Liver (tissue), 9 donors: ENCODE results near the gene KHDC3L. TPM values are rescaled to one million over a fixed set of nuclear protein-coding genes. Genes with fewer than 3 reads are reported as not detected.

ENCODE experiments used
- DNase-seq: peaks from one replicate; pipeline ENCODE4 v3.0.0-alpha.2; 2017; ENCODE audit warnings: low spot score
- H3K27ac ChIP-seq, 2 donors: one replicate each; pipeline ENCODE4 v1.7.0; 2013; ENCODE audit warnings: inconsistent platforms in 2 of 2, low read length in 2 of 2, control low read depth in 1 of 2, low read depth in 1 of 2, mild to moderate bottlenecking in 1 of 2
- H3K27me3 ChIP-seq, 4 donors: one replicate each; pipeline versions ENCODE4 v1.6.1 to v1.7.0; 2013; ENCODE audit warnings: low read length in 3 of 4, inconsistent platforms in 1 of 4, mild to moderate bottlenecking in 1 of 4, moderate library complexity in 1 of 4; ENCODE audit not compliant: control insufficient read depth in 4 of 4, insufficient read depth in 4 of 4
- H3K36me3 ChIP-seq, 4 donors: one replicate each; pipeline versions ENCODE4 v1.6.1 to v1.7.0; 2013; ENCODE audit warnings: low read length in 3 of 4, mild to moderate bottlenecking in 3 of 4, low read depth in 1 of 4, moderate library complexity in 1 of 4; ENCODE audit not compliant: control insufficient read depth in 4 of 4, insufficient read depth in 3 of 4
- H3K4me1 ChIP-seq, 4 donors: one replicate each; pipeline versions ENCODE4 v1.6.1 to v1.7.0; 2013; ENCODE audit warnings: low read length in 3 of 4, mild to moderate bottlenecking in 3 of 4, moderate library complexity in 1 of 4; ENCODE audit not compliant: control insufficient read depth in 4 of 4, insufficient read depth in 4 of 4
- H3K4me3 ChIP-seq, 3 donors: one replicate each; pipeline versions ENCODE4 v1.6.1 to v1.7.0; 2013; ENCODE audit warnings: low read length in 3 of 3, control low read depth in 1 of 3, low read depth in 1 of 3, mild to moderate bottlenecking in 1 of 3
- H3K9ac ChIP-seq, 2 donors: one replicate each; pipeline ENCODE4 v1.7.0; 2013; ENCODE audit warnings: low read length in 2 of 2, mild to moderate bottlenecking in 2 of 2, moderate library complexity in 2 of 2, control low read depth in 1 of 2, low read depth in 1 of 2
- H3K9me3 ChIP-seq, 4 donors: one replicate each; pipeline versions ENCODE4 v1.6.1 to v1.7.0; 2013; ENCODE audit warnings: low read length in 3 of 4; ENCODE audit not compliant: control insufficient read depth in 4 of 4
- EGR1 ChIP-seq, 2 donors: IDR thresholded peaks; 2 replicates each; pipeline ENCODE4 v1.6.1; 2016 to 2018; ENCODE audit warnings: antibody characterized with exemption in 2 of 2, low read depth in 2 of 2
- FOXA2 ChIP-seq: IDR thresholded peaks from 2 replicates; pipeline ENCODE4 v1.6.1; 2016; ENCODE audit warnings: antibody characterized with exemption
- GABPA ChIP-seq, 2 donors: IDR thresholded peaks in 1 of 2; conservative IDR thresholded peaks in 1 of 2; 2 replicates each; pipeline ENCODE4 v1.6.1; 2016; ENCODE audit warnings: antibody characterized with exemption in 2 of 2, mild to moderate bottlenecking in 1 of 2, moderate library complexity in 1 of 2
- HNF4G ChIP-seq: IDR thresholded peaks from 2 replicates; pipeline ENCODE4 v1.6.1; 2016; ENCODE audit warnings: antibody characterized with exemption
- JUND ChIP-seq, 2 donors: IDR thresholded peaks; 2 replicates each; pipeline ENCODE4 v1.6.1; 2016; ENCODE audit warnings: antibody characterized with exemption in 2 of 2
- MAX ChIP-seq: IDR thresholded peaks from 2 replicates; pipeline ENCODE4 v1.6.1; 2016; ENCODE audit warnings: antibody characterized with exemption
- NR2F2 ChIP-seq: IDR thresholded peaks from 2 replicates; pipeline ENCODE4 v1.6.1; 2016; ENCODE audit warnings: antibody characterized with exemption
- RAD21 ChIP-seq, 2 donors: IDR thresholded peaks; 2 replicates each; pipeline ENCODE4 v1.6.1; 2016; ENCODE audit warnings: antibody characterized with exemption in 2 of 2, mild to moderate bottlenecking in 2 of 2
- REST ChIP-seq: IDR thresholded peaks from 2 replicates; pipeline ENCODE4 v1.6.1; 2016; ENCODE audit warnings: antibody characterized with exemption, mild to moderate bottlenecking
- RXRA ChIP-seq, 2 donors: IDR thresholded peaks; 2 replicates each; pipeline ENCODE4 v1.6.1; 2017 to 2018; ENCODE audit warnings: antibody characterized with exemption in 2 of 2, mild to moderate bottlenecking in 1 of 2
- SP1 ChIP-seq: IDR thresholded peaks from 2 replicates; pipeline ENCODE4 v1.6.1; 2018; ENCODE audit warnings: antibody characterized with exemption, mild to moderate bottlenecking
- TAF1 ChIP-seq: conservative IDR thresholded peaks from 2 replicates; pipeline ENCODE4 v1.6.1; 2016; ENCODE audit warnings: antibody characterized with exemption, mild to moderate bottlenecking
- YY1 ChIP-seq: IDR thresholded peaks from 2 replicates; pipeline ENCODE4 v1.6.1; 2016; ENCODE audit warnings: antibody characterized with exemption, mild to moderate bottlenecking
- WGBS: extraction: QIAGEN DNeasy Blood & Tissue Kit; methylation state at CpG from one replicate; pipeline ENCODE4 v1.1.7; 2013; 5-methylcytosine and 5-hydroxymethylcytosine counted together
- polyA plus RNA-seq, 2 donors: library from polyadenylated mRNA; stranded (reverse) in 1 of 2; unstranded in 1 of 2; fragments of 200-250 nt in 1 of 2; fragments of >200 nt in 1 of 2; fragmentation: Nextera tagmentation in 1 of 2; extraction: Ambion mirVana in 1 of 2; gene quantifications; one replicate each; pipeline versions ENCODE4 v1.2.1 to v1.2.3, GENCODE V29; 2013 to 2015
- total RNA-seq, 2 donors: library from RNA; depleted of rRNA; stranded (reverse); fragments of >200 nt; gene quantifications; one replicate each; pipeline ENCODE4 v1.2.3, GENCODE V29; 2014
- TF ChIP-seq, protein P1 (sequence below): fragments of 150-350 bp; IDR thresholded peaks from 2 replicates; pipeline ENCODE4 v1.5.1; 2017; ENCODE audit warnings: improper control_type of control experiment, low read depth, low read length; ENCODE audit not compliant: missing input control
- TF ChIP-seq, protein P2 (sequence below): IDR thresholded peaks from 2 replicates; pipeline ENCODE4 v1.6.1; 2016; ENCODE audit warnings: antibody characterized with exemption
- donor health status: healthy.
- donor health status: healthy.
- donor health status: healthy.
- donor health status: healthy.
- donor health status: healthy.

The KHDC3L gene
- total and polyA plus RNA-seq, 4 donors, result not detected

DNA sequence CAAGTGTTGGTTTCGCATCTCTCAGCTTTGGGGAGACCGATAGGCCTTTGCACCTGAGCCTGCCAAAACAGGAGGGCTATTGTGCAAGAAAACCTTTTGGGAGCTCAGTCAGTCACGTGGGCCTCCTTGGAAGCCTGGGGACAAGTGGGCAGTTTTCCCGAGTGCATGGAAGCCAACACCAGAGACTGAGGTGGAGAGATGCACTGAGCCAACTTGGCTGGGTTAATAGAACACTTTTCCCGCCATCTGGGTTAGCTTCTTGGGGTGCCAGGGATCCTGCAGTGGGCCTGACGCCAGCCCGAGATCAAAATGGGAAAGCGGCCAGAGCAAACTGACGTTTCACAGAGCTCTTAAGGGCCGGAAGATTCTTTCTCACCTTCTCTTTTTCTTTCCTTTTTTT is 10.1 kb downstream of the KHDC3L start (continued):
- TF ChIP-seq REST (no peak), MAX (no peak), TAF1 (no peak), EGR1 (IDR thresholded peaks at IDR 0.05; ENCODE audit: low read depth in 2 of 2) (no peak)

GRCh38 chr6:73375216-73375615 is 12.8 kb downstream of the KHDC3L start:
- WGBS, result 68% methylated on average over 1 of the region's 1 CpG
- TF ChIP-seq SP1 (no peak), MAX (no peak), RAD21 (IDR thresholded peaks at IDR 0.05) (no peak), NR2F2 (no peak), GABPA (IDR thresholded peaks at IDR 0.05 in 1 of 2, conservative IDR thresholded peaks at IDR 0.05 in 1 of 2) (no peak), HNF4G (no peak), REST (no peak), FOXA2 (no peak), RXRA (IDR thresholded peaks at IDR 0.05) (no peak), JUND (IDR thresholded peaks at IDR 0.05) (no peak), YY1 (no peak)
- TF ChIP-seq, protein P1, sequence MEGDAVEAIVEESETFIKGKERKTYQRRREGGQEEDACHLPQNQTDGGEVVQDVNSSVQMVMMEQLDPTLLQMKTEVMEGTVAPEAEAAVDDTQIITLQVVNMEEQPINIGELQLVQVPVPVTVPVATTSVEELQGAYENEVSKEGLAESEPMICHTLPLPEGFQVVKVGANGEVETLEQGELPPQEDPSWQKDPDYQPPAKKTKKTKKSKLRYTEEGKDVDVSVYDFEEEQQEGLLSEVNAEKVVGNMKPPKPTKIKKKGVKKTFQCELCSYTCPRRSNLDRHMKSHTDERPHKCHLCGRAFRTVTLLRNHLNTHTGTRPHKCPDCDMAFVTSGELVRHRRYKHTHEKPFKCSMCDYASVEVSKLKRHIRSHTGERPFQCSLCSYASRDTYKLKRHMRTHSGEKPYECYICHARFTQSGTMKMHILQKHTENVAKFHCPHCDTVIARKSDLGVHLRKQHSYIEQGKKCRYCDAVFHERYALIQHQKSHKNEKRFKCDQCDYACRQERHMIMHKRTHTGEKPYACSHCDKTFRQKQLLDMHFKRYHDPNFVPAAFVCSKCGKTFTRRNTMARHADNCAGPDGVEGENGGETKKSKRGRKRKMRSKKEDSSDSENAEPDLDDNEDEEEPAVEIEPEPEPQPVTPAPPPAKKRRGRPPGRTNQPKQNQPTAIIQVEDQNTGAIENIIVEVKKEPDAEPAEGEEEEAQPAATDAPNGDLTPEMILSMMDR, result no peak
- TF ChIP-seq, protein P2, sequence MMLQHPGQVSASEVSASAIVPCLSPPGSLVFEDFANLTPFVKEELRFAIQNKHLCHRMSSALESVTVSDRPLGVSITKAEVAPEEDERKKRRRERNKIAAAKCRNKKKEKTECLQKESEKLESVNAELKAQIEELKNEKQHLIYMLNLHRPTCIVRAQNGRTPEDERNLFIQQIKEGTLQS, result no peak
- no peak overlapping the region for H3K9ac ChIP-seq
- H3K27ac ChIP-seq, result no peak overlapping the region
- DNase-seq, result no peak
- H3K9me3 ChIP-seq, result peaks cover 0 to 7% (median 2%) of the 10 kb centered on the region in 4 donors
- no peaks in the 10 kb centered on the region for H3K27me3 ChIP-seq
- H3K4me3 ChIP-seq, result no peak overlapping the region
- no peaks in the 10 kb centered on the region for H3K36me3 ChIP-seq
- H3K4me1 ChIP-seq, result no peaks in the 10 kb centered on the region
